HEK293 (cell line): ENCODE measurements around the gene AKT2.

Experiments used
- ZNF354C ChIP-seq: fragments of 450-650 bp; formaldehyde crosslinking; IDR thresholded peaks from 2 replicates; pipeline ENCODE4 v1.5.1; 2016; ENCODE audit warnings: missing biosample characterization, missing genetic modification characterization, low read depth, borderline replicate concordance
- TF ChIP-seq, protein P1 (sequence below): fragments of 450-650 bp; formaldehyde crosslinking; IDR thresholded peaks from 2 replicates; pipeline ENCODE4 v1.5.1; 2016; ENCODE audit warnings: missing biosample characterization, missing genetic modification characterization, low read depth
- TF ChIP-seq, protein P2 (sequence below): fragments of 450-650 bp; formaldehyde crosslinking; IDR thresholded peaks from 2 replicates; pipeline ENCODE4 v1.5.1; 2016; ENCODE audit warnings: missing biosample characterization, missing genetic modification characterization
- TF ChIP-seq, protein P3 (sequence below): fragments of 450-650 bp; formaldehyde crosslinking; IDR thresholded peaks from 2 replicates; pipeline ENCODE4 v1.5.1; 2016; ENCODE audit warnings: missing biosample characterization, missing genetic modification characterization

DNA sequence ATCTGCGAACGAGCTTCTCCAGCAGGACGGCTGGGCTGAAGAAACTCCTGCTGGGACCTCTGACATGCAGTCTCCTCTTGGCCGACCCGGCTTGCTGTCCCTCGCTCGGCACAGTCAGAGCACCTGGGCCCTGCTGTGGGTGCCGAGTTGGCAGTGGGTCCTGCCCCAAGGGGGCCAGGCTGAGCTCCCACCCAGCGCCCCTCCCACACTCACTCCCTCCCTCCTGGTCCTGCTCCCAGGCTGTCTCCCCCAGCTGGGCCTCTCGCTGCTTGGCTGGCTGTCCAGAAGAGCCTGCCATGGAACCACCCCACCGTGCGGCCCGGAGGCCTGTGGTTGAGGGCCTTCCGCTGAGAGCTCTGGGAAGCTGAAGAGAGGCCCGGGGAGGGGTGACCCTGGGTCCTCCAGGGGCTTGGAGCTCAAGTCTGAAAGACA lies 6.0 kb downstream of the AKT2 start:
- TF ChIP-seq, protein P1, sequence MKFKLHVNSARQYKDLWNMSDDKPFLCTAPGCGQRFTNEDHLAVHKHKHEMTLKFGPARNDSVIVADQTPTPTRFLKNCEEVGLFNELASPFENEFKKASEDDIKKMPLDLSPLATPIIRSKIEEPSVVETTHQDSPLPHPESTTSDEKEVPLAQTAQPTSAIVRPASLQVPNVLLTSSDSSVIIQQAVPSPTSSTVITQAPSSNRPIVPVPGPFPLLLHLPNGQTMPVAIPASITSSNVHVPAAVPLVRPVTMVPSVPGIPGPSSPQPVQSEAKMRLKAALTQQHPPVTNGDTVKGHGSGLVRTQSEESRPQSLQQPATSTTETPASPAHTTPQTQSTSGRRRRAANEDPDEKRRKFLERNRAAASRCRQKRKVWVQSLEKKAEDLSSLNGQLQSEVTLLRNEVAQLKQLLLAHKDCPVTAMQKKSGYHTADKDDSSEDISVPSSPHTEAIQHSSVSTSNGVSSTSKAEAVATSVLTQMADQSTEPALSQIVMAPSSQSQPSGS (tag by site-specific recombination): no peak
- TF ChIP-seq, protein P2, sequence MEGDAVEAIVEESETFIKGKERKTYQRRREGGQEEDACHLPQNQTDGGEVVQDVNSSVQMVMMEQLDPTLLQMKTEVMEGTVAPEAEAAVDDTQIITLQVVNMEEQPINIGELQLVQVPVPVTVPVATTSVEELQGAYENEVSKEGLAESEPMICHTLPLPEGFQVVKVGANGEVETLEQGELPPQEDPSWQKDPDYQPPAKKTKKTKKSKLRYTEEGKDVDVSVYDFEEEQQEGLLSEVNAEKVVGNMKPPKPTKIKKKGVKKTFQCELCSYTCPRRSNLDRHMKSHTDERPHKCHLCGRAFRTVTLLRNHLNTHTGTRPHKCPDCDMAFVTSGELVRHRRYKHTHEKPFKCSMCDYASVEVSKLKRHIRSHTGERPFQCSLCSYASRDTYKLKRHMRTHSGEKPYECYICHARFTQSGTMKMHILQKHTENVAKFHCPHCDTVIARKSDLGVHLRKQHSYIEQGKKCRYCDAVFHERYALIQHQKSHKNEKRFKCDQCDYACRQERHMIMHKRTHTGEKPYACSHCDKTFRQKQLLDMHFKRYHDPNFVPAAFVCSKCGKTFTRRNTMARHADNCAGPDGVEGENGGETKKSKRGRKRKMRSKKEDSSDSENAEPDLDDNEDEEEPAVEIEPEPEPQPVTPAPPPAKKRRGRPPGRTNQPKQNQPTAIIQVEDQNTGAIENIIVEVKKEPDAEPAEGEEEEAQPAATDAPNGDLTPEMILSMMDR (tag by site-specific recombination): no peak
- TF ChIP-seq, protein P3, sequence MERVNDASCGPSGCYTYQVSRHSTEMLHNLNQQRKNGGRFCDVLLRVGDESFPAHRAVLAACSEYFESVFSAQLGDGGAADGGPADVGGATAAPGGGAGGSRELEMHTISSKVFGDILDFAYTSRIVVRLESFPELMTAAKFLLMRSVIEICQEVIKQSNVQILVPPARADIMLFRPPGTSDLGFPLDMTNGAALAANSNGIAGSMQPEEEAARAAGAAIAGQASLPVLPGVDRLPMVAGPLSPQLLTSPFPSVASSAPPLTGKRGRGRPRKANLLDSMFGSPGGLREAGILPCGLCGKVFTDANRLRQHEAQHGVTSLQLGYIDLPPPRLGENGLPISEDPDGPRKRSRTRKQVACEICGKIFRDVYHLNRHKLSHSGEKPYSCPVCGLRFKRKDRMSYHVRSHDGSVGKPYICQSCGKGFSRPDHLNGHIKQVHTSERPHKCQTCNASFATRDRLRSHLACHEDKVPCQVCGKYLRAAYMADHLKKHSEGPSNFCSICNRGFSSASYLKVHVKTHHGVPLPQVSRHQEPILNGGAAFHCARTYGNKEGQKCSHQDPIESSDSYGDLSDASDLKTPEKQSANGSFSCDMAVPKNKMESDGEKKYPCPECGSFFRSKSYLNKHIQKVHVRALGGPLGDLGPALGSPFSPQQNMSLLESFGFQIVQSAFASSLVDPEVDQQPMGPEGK (tag by site-specific recombination): no peak
- no peak for TF ChIP-seq ZNF354C (tag by site-specific recombination)
